HCT116 (cell line): ENCODE results near the gene CCDC187. TPM values are rescaled to one million over a fixed set of nuclear protein-coding genes. Genes with fewer than 3 reads are reported as not detected.

Experiments
- ATAC-seq: fragments of 200-7000 bp; cut with Tn5 transposase; 2 replicates; pipeline ENCODE4 v1.9.1; 2020; ENCODE audit warnings: mild to moderate bottlenecking, moderate library complexity
- BruUV-seq: library from RNA; stranded (reverse); fragments of 400-500 nt; replicated peaks from 2 replicates; lab custom pipeline; 2021; lab: Mats Ljungman, UMichigan
- CTCF ChIA-PET: fragments of 300-600 bp; sonication (Branson Sonifier 250); formaldehyde crosslinking; loops from one replicate; lab custom pipeline; 2021; ENCODE audit warnings: antibody characterized with exemption; lab: Charles Lee
- POLR2A ChIA-PET: fragments of 300-600, 350-600 bp; sonication (Branson Sonifier 250); formaldehyde crosslinking; loops from one replicate; lab custom pipeline; 2021; ENCODE audit warnings: antibody characterized with exemption; lab: Charles Lee
- RAD21 ChIA-PET, 2 experiments: fragments of 300-600 bp; sonication (Branson Sonifier 250); formaldehyde crosslinking; loops; one replicate each; lab custom pipeline; 2023; ENCODE audit warnings: low total read pairs in 2 of 2; ENCODE audit not compliant: uncharacterized antibody in 2 of 2, unreplicated experiment in 2 of 2, low non-redundant PET in 1 of 2; lab: Charles Lee
- DNase-seq: peaks from one replicate; pipeline ENCODE4 v3.0.0-alpha.2; 2010; ENCODE audit warnings: low read depth, low spot score
- H2AFZ ChIP-seq: fragments of 200-600 bp; shearing (Covaris generic), sonication (generic); 2 replicates; pipeline ENCODE4 v1.6.1; 2017; ENCODE audit warnings: low read depth, mixed run types, mixed read lengths, antibody characterized with exemption, low read length; ENCODE audit not compliant: poor library complexity, severe bottlenecking
- H3K27ac ChIP-seq: 2 replicates; pipeline ENCODE4 v1.5.1; 2012; ENCODE audit warnings: low read depth, low read length
- H3K27me3 ChIP-seq: fragments of 200-600 bp; sonication (generic); 2 replicates; pipeline ENCODE4 v1.6.1; 2016; ENCODE audit warnings: mixed run types, low read length, mixed read lengths; ENCODE audit not compliant: insufficient read depth
- H3K36me3 ChIP-seq, 2 experiments: fragments of 200-500 bp in 1 of 2; fragments of 200-600 bp in 1 of 2; sonication (Bioruptor generic) in 1 of 2; sonication (generic) in 1 of 2; 2 replicates each; pipeline versions ENCODE4 v1.5.1 to v1.6.1; 2014 to 2016; ENCODE audit warnings: low read length in 2 of 2, inconsistent platforms in 1 of 2, mixed read lengths in 1 of 2, mixed run types in 1 of 2; ENCODE audit not compliant: insufficient read depth in 2 of 2, control insufficient read depth in 1 of 2
- H3K4me1 ChIP-seq, 2 experiments: fragments of 200-600 bp in 1 of 2; sonication (generic) in 1 of 2; 2 replicates each; pipeline versions ENCODE4 v1.5.1 to v1.6.1; 2012 to 2017; ENCODE audit warnings: low read length in 2 of 2, inconsistent platforms in 1 of 2, mild to moderate bottlenecking in 1 of 2, mixed read lengths in 1 of 2, mixed run types in 1 of 2, moderate library complexity in 1 of 2; ENCODE audit not compliant: insufficient read depth in 2 of 2, control insufficient read depth in 1 of 2
- H3K4me2 ChIP-seq: fragments of 200-600 bp; sonication (generic); 2 replicates; pipeline ENCODE4 v1.6.1; 2017; ENCODE audit warnings: mixed run types, low read length, mixed read lengths
- H3K4me3 ChIP-seq, 2 experiments: fragments of 200-600 bp in 1 of 2; sonication (generic) in 1 of 2; replicated peaks in 1 of 2; 2 replicates each; pipeline ENCODE4 v1.5.1; 2011 to 2016; ENCODE audit warnings: low read length in 2 of 2, control low read depth in 1 of 2, low read depth in 1 of 2, mild to moderate bottlenecking in 1 of 2, mixed read lengths in 1 of 2, mixed run types in 1 of 2
- H3K79me2 ChIP-seq: fragments of 200-600 bp; sonication (generic); 2 replicates; pipeline ENCODE4 v1.6.1; 2017; ENCODE audit warnings: mild to moderate bottlenecking, mixed run types, low read length, moderate library complexity, mixed read lengths; ENCODE audit not compliant: insufficient read depth
- H3K9ac ChIP-seq: fragments of 200-600 bp; sonication (generic); 2 replicates; pipeline ENCODE4 v1.6.1; 2016; ENCODE audit warnings: low read length, mixed read lengths
- H3K9me2 ChIP-seq: fragments of 200-600 bp; sonication (generic), shearing (Covaris generic); 2 replicates; pipeline ENCODE4 v1.6.1; 2017; ENCODE audit warnings: mixed run types, mild to moderate bottlenecking, moderate library complexity; ENCODE audit not compliant: insufficient read depth
- H3K9me3 ChIP-seq, 2 experiments: fragments of 200-500 bp in 1 of 2; fragments of 200-600 bp in 1 of 2; sonication (Bioruptor generic) in 1 of 2; sonication (generic) in 1 of 2; 2 replicates each; pipeline ENCODE4 v1.6.1; 2014 to 2017; ENCODE audit warnings: low read length in 2 of 2, mixed read lengths in 2 of 2, inconsistent platforms in 1 of 2, low read depth in 1 of 2, mild to moderate bottlenecking in 1 of 2, mixed run types in 1 of 2, moderate library complexity in 1 of 2; ENCODE audit not compliant: control insufficient read depth in 1 of 2, insufficient read depth in 1 of 2
- H4K20me1 ChIP-seq: fragments of 200-600 bp; sonication (generic), shearing (Covaris generic); 2 replicates; pipeline ENCODE4 v1.6.1; 2017; ENCODE audit warnings: mixed run types, mild to moderate bottlenecking, moderate library complexity; ENCODE audit not compliant: insufficient read depth
- CEBPB ChIP-seq: IDR thresholded peaks from 2 replicates; pipeline ENCODE4 v1.6.1; 2012; ENCODE audit warnings: low read depth
- CTCF ChIP-seq, 3 experiments: fragments of 200-600 bp in 1 of 3; sonication (generic) in 1 of 3; IDR thresholded peaks in 2 of 3; conservative IDR thresholded peaks in 1 of 3; 2 replicates each; pipeline ENCODE4 v1.5.1; 2012 to 2017; ENCODE audit warnings: low read depth in 2 of 3, low read length in 2 of 3, antibody characterized with exemption in 1 of 3, borderline replicate concordance in 1 of 3, control low read depth in 1 of 3, mild to moderate bottlenecking in 1 of 3, mixed read lengths in 1 of 3, mixed run types in 1 of 3, moderate library complexity in 1 of 3; ENCODE audit not compliant: insufficient read depth in 1 of 3
- EGR1 ChIP-seq: IDR thresholded peaks from 2 replicates; pipeline ENCODE4 v1.6.1; 2012; ENCODE audit warnings: low read depth
- MAX ChIP-seq: IDR thresholded peaks from 2 replicates; pipeline ENCODE4 v1.6.1; 2012
- REST ChIP-seq: IDR thresholded peaks from 2 replicates; pipeline ENCODE4 v1.6.1; 2012; ENCODE audit warnings: low read depth
- ZNF274 ChIP-seq: fragments of 200-500 bp; sonication (Bioruptor generic); IDR thresholded peaks from 2 replicates; pipeline ENCODE4 v1.6.1; 2014; ENCODE audit warnings: mild to moderate bottlenecking, low read depth, low read length, inconsistent platforms
- intact Hi-C: fragments of 100-400 bp; cut with micrococcal nuclease; formaldehyde crosslinking; loops from 2 replicates; pipeline ENCODE4 v1.10.0; 2022
- total RNA-seq: library from RNA; stranded (reverse); gene quantifications from one replicate; pipeline ENCODE4 v1.2.1, GENCODE V29; 2021; ENCODE audit not compliant: unreplicated experiment

The CCDC187 gene
- total RNA-seq, 1 experiment from 2014 or later, result 4.6 TPM

GRCh38 chr9:136324501-136325300 is 20.8 kb upstream of the CCDC187 start:
- H3K4me1 ChIP-seq, result peaks cover 8 to 42% of the 10 kb centered on the region in 2 experiments; a peak in 3 of 4 replicates
- no peaks in the 10 kb centered on the region for H3K9me3 ChIP-seq
- no TSS peak for BruUV-seq
- H2AFZ ChIP-seq, result no peak overlapping the region
- no peak overlapping the region for H3K4me3 ChIP-seq
- POLR2A ChIA-PET, result interaction anchor here (1.1 kb wide), 1 partner anchor 13 kb away, joined by 3 read pairs; no protein-coding TSS in a partner anchor
- TF ChIP-seq CTCF (IDR thresholded peaks at IDR 0.05 in 2 of 3, conservative IDR thresholded peaks at IDR 0.05 in 1 of 3; ENCODE audit: borderline replicate concordance in 1 of 3, insufficient read depth in 1 of 3, low read depth in 2 of 3, low read length in 2 of 3) (peak in 2 of 3 experiments; percentile 42 to 53; a peak in 4 of 6 replicates), EGR1 (no peak), MAX (peak; percentile 80)
- H3K27ac ChIP-seq, result no peak overlapping the region; the same call in 1 of the 2 replicates
- RAD21 ChIA-PET, result no interaction called here
- ATAC-seq (peak; percentile 61), DNase-seq (no peak)
- H3K4me2 ChIP-seq, result peak overlapping the region; percentile 17
- no peaks in the 10 kb centered on the region for H3K27me3 ChIP-seq
- H4K20me1 ChIP-seq, result no peaks in the 10 kb centered on the region
- peaks cover 17% of the 10 kb centered on the region; the same call in 1 of the 2 replicates for H3K79me2 ChIP-seq
- no peak overlapping the region for H3K9ac ChIP-seq
- no peaks in the 10 kb centered on the region for H3K9me2 ChIP-seq
- H3K36me3 ChIP-seq, result no peaks in the 10 kb centered on the region
- intact Hi-C loops, result no loop called here
- CTCF ChIA-PET, result interaction anchor here (0.6 to 1.8 kb wide), 5 partner anchors 13 to 38 kb away, joined by 3 to 8 read pairs (median 4); no protein-coding TSS in a partner anchor

- ATAC-seq, result no peak
- no peak overlapping the region for H2AFZ ChIP-seq
- H3K4me1 ChIP-seq, result peaks cover 3 to 34% of the 10 kb centered on the region in 2 experiments; a peak in 3 of 4 replicates
- H3K9me3 ChIP-seq, result no peaks in the 10 kb centered on the region
- no peak for TF ChIP-seq REST
- no peak for TF ChIP-seq CEBPB
- TF ChIP-seq ZNF274, result no peak
- ChIA-PET CTCF (interaction anchor here (1.6 to 1.8 kb wide), 2 partner anchors 12 to 23 kb away, joined by 5 to 8 read pairs; no protein-coding TSS in a partner anchor), RAD21 (no interaction called here), POLR2A (interaction anchor here (1.1 kb wide), 1 partner anchor 12 kb away, joined by 3 read pairs; no protein-coding TSS in a partner anchor)
- no peak for DNase-seq
- H4K20me1 ChIP-seq, result no peaks in the 10 kb centered on the region
- H3K36me3 ChIP-seq, result no peaks in the 10 kb centered on the region
- no peaks in the 10 kb centered on the region for H3K9me2 ChIP-seq
- H3K27me3 ChIP-seq, result no peaks in the 10 kb centered on the region
- no TSS peak for BruUV-seq
- H3K4me3 ChIP-seq, result no peak overlapping the region
- H3K9ac ChIP-seq, result no peak overlapping the region
- H3K4me2 ChIP-seq, result no peak overlapping the region
- H3K79me2 ChIP-seq, result peaks cover 5% of the 10 kb centered on the region; the same call in 1 of the 2 replicates
- intact Hi-C loops, result no loop called here
- H3K27ac ChIP-seq, result no peak overlapping the region
Measured at GRCh38 chr9:136323371-136323789, 19.5 kb upstream of the CCDC187 start.
